ENCODE results near the gene CORT.
"Not testable (repeated sequence)": the region's sequence is repeated elsewhere in the genome, so short reads cannot be mapped to it uniquely, and the experiment has no call there.

Gene CORT

DNA sequence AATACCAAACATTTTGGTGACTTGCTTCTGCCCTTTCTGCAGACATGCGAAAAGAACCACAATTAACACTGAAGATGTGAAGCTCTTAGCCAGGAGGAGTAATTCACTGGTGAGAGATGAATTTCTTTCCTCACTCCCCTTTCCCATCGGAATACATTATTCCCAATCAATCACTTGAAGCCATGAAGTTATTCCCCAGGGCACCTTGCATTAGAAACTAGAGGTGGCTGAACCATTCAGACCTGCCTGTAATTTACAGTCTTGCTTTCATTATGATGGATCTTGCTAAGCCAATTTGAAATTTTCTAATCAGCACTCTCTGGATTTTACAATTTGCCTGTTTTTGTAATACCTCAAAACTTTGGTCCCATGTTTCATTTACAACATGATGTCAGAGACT is 9.5 kb upstream of the CORT start:
- DNase-seq = no peak

DNA sequence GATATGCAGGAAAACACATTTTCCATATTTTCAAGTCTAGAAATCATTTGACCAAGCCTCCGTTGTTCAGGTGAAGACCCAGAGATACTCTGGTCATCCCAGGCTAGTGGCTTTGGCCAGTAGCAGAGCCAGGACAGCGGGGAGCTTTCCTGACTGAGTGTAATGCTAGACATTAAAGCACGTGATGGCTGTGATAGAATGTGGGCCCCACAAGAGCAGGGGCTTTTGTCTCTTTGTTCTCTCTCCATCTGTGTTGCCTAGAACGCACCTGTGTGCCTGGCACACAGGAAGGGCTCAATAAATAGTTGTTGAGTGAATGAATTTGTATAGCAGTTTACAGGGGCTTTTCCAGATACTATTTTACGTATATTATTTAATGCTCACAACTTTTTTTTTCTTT is 9.0 kb upstream of the CORT start:
- DNase-seq = no peak

DNA sequence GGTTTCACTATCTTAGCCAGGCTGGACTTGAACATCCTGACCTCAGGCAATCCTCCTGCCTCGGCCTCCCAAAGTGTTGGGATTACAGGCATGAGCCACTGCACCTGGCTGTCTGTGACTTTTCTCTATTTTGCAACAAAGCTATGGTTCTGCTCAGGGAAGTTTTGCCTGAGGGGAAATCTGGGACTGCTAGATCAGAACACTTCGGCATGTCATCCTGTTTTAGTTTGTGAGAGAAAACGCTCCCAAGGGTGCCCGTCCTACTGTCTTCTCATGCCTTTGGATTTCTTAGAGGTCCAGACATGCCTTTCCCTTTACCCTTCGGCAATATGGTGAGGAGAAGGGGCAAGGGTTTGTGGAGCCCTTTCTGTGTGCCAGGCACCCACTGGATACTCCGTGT is 5.6 kb upstream of the CORT start:
- DNase-seq = no peak

DNA sequence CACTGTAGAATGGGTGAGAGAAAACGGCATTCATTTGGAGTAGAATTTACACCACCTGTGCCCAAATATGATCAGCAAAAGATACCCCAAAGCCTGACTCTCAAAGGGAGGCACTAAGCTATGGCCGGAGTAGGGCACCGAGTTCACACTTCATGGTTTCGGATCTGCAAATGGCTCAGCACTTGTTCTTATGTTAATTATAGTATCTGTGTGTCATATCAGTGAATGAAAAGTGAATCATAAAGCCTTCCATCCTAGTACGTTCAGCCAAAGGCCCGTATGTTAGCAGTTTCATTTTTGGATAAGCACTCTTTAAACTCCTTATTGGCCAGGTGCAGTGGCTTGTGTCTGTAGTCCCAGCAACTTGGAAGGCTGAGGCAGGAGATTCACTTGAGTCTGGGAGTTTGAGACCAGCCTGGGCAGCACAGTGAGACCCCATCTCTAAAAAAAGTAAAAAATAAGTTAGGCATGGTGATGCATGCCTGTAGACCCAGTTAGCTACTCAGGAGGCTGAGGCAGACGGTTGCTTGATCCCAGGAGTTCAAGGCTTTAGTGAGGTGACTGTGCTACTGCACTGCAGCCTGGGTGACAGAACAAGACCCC is 4.9 kb upstream of the CORT start:
- DNase-seq = no peak

DNA sequence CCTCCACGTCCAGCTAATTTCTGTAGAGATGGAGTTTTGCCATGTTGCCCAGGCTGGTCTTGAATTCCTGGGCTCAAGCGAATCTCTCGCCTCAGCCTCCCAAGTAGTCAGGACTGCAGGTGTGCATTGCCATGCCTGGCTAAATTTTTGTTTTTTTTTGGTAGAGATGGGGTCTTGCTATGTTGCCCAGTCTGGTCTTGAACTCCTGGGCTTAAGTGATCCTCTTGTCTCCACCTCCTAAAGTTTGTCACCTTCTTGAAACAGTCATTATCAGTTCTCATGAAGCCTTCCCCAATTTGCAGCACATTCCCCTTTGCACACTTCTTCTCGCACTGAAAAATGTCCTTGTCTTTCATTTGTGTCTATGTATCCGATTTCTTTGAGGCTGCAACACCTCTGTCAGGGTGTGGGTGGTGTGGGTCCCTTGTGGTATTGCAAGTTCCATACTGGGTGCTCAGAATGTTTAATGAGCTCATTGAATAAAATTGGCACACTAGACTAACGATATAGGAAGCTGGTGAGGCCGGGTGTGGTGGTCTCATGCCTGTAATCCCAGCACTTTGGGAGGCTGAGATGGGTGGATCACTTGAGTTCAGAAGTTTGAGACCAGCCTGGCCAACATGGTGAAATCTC is 2.9 kb upstream of the CORT start:
- no peak for DNase-seq

DNA sequence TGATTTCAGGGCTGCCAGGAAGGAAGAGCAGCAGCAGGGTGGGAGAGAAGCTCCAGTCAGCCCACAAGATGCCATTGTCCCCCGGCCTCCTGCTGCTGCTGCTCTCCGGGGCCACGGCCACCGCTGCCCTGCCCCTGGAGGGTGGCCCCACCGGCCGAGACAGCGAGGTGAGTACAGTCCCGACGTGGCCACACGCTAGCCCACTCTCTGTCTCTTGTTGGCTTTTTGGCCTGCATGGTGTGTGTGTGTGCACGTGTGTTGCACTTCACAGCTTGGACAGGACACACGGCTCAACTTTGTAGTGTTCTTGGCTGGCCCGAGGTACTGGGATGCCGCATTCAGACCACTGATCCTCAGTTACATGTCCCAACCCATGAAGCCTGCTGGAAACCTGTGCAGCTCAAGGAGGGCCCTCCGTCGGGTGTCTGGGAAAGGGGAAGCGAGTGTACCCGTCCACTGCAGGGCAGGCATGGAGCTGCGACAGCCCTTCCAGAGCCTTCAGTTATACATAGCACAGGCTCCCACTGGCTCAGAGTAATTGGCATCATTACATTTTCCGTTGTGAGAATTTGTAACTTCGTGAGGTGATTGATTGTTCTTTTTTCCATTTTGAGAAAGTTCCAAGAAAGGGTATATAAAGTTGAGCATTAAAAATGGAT is 454 bp downstream of the CORT start:
- DNase-seq = no peak

DNA sequence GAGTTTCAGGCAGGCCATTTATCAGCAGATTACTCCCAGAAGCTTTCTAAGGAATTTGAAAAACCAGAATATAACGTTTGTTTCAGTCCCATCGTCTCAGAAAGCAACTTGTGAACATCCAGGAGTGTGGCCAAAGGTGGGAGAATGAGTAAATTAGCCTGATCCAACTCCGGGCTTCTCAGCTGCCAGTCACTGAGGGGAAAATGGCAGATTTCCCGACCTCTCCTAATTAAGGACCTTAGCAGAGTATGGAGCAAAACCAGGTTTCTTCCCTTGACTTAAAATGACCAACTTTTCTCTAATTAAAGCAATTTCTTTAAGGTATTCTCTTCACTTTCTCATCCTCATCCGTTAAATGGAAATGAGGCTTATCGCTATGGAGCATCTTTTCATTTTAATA is 1.0 kb downstream of the CORT start:
- DNase-seq = no peak

DNA sequence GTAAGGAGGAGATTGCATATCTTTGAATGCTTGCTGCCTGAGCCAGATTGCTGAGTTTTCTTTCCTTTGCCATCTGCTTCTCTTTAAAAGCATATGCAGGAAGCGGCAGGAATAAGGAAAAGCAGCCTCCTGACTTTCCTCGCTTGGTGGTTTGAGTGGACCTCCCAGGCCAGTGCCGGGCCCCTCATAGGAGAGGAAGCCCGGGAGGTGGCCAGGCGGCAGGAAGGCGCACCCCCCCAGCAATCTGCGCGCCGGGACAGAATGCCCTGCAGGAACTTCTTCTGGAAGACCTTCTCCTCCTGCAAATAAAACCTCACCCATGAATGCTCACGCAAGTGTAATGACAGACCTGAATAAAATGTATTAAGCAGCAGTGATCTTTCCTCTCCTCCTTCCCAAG is 1.5 kb downstream of the CORT start:
- no peak for DNase-seq

DNA sequence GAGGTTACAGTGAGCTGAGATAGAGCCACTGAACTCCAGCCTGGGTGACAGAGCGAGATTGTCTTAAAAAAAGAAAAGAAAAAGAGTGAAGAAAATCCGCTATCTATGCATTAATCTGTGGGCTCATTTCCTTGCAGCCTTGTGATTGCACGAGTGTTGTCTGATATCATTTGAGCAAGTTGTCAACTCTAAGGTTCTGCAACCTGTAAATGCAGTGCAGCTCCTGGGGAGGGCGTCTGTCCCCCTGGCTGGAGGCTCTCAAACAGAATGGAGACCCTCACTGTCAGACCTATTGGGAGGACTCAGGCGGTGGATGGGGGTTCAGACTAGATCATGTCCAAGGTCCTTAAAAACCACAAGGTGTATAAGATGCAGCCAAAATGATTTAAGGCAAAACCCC is 6.2 kb downstream of the CORT start:
- DNase-seq = no peak

DNA sequence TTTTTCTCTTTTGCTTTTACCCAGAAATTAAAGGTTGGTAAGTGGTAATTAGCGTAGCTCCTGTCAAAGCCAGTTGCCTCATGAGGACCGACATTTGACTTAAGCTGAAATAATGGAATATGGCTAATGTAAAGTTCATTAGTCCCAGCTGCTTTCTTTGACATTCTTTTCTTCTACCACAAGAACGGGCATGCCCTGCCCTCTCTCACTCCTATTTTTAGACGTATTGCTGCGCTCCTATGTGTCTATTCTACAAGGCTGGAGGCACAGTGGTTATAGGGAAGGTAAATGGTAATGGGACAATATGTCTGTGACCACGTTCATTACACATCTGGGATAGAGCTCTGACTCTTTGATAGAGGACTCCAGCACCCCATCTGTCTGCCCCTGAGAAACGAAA is 6.8 kb downstream of the CORT start:
- DNase-seq = no peak

DNA sequence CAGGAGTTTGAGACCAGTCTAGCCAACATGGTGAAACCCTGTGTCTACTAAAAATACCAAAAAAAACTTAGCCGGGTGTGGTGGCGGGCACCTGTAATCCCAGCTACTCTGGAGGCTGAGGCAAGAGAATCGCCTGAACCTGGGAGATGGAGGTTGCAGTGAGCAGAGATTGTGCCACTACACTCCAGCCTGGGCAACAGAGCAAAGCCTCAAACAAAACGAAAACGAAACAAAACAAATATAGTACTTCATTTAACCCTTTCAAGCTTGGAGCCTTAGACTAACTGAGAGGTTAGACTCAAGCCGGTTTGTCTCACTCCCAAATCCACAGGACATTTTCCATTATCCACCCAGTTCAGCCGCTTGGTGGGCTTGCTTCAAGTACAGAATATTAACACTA is 7.6 kb downstream of the CORT start:
- not testable (repeated sequence) for DNase-seq

DNA sequence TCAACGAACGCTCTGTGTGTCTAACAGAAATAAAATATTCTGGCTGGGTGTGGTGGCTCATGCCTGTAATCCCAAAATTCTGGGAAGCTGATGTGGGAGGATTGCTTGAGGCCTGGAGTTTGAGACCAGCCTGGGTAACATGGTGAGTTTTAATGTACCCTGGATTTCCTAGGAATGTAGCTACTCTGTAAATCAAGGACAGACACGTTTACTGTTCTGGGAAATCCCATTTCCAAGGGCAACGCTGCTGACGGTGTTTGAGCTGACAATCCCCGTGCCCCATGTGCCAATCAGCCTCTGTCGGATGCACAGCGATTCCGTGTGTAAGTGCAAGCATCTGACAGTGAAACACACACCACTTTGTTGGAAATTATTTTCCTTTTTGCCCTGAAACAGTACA is 8.0 kb downstream of the CORT start:
- no peak for DNase-seq

DNA sequence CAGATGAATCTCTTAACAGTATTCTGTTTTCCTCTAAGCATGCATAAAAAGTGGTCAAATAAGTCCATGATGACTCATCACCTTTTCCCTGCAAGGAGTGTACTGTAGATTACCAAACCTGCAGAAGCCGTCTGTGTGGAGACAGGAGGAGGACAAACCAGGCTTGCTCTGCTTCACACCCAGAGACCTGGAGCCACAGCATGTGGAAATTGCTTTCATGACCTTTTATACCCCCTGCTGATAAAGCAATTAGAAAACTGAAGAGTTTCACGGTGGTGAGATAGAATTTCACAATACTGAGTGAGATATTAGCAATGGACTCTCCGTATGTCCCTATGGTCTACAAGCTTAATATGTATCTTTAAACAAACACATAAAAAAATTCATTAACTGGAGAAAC is 9.4 kb downstream of the CORT start:
- DNase-seq = no peak

DNA sequence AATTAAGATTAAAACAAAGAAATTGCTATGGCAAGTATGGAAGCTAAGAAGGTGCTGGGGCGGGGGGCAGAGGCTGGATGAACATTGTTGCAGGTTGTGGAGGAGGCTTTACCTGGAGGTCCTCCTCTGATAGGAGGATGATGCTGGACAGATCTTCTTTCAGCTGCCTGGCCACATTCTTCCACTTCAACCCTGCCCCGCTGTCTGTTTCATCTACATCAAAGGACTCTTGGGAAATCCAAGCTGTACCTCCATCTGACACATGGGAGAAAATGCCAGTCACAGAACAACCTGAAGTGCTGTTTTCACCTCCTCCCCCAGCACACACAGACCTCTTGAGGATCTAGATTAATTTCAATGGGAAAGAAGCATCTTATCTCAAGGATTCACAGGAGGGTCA is 17.2 kb downstream of the CORT start:
- no peak for DNase-seq

DNA sequence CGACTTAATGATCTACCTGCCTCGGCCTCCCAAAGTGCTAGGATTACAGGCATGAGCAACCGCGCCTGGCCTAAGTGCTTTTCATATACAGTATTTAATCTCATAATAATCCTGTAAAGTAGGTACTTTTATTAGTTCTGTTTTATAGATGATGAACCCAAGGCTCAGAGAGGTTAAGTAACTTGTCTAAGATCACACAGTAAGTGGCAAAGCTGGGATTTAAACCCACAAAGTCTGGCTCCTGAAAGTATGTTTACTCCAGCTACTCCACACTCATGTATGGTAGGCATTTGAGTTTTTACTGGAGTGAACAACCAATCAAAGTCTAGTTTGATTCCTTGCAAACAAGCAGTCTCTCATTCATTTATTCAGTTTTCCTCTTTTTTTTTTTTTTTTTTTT is 20.2 kb downstream of the CORT start:
- DNase-seq = no peak

DNA sequence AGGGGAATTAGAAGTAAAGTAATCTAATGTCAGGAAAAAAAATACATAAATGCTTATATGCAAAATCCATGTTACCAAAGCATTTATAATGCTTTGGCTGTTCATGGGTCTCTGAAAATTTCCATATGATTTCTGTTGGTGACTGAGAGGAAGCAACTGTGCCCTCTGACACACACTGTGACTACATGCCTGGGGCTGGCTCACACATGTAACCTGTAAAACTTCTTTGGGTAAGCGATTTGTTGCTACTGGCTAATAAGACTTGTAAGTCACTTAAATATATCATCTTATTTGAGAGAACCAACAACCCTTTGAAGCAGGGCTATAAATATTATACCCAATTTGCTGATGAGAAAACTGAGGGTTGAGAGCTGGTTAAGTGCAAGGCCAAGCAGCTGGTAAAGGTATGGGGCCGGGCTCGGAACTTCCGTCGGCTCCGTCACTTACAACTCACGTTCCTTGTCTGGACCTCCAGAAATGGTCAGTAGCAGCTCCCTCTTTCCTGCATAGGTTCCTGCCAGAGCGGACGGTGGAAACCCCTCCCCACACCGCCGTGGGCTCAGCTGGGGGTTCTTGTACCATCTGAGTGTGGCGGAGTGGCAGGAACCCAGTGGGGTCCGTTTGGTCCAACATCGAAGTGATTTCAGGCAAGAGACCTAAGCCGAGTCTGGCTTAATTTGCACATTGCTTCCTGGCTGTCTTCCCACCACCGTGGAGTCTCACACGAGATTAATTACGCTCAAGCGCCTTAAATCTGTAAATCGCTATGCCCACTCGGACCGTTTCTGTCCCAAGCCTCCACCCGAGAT is 21.8 kb downstream of the CORT start:
- peak; percentile 59 for DNase-seq

DNA sequence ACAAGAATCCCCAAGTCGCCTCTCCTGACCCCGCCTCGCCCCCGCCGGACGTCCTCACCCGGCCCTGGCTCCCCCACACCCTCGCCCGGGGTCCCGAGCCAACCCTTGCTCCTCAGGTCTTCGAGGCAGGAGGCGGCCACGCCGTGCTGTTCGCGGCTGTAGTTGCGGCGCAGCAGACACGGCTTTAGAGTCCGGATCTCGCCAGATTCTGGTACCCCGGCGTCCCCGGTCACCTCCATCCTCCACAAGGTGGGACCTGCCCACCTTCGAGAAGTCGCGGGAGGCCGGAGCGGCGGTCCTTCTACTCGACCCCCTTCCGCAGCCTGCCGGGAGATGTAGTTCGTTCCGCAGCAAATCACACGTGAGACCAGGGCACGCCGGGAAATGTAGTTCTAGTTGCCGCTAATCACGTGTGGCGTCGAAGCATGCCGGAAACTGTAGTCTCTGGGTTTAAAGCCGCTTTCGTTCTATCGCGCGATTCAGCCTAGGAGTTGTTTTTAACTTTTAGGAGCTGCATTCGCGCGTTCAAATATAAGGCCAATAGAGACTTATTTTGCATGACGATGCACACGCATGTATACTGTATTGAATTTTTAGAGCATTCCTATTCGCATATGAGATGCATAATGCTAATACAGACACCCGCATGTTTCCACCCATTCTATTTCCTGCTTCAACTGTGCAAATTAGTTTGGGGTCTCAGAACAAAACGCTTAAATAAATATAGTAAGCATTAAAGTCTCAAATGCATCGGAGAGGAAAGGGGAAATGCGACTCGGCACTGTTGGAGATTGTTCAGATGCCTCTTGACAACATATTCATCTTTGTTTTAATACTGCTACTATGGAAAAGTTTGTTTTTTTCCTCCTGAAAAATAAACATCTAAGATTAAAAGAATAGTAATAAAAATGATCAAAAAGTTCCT is 22.7 kb downstream of the CORT start, which contains the start of gene DFFA:
TSS of gene DFFA (minus strand) at position 310 of the 925 bp plus-strand sequence. CDS start at position 239, 71 bp downstream.
- peak; percentile 92 for DNase-seq

DNA sequence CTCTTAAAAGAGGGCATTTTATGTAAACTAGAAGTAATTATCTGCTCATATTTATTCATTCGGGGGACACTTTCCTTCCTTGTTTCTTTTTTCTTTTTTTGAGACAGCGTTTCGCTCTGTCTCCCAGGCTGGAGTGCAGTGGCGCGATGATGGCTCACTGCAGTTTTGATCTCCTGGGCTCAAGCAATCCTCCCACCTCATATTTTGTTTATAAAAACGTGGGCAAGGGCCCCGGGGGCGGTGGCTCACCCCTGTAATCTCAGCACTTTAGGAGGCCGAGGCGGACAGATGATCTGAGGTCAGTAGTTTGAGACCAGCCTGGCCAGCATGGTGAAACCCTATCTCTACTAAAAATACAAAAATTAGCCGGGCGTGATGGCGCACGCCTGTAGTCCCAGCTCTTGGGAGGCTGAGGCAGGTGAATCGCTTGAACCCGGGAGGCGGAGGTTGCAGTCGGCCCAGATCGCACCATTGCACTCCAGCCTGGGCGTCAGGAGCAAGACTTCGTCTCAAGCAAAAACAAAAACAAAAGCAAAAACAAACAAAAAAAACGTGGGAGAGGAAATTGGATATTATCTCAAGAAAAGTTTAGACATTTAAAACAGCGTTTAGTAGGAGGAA is 23.4 kb downstream of the CORT start:
- DNase-seq = no peak

DNA sequence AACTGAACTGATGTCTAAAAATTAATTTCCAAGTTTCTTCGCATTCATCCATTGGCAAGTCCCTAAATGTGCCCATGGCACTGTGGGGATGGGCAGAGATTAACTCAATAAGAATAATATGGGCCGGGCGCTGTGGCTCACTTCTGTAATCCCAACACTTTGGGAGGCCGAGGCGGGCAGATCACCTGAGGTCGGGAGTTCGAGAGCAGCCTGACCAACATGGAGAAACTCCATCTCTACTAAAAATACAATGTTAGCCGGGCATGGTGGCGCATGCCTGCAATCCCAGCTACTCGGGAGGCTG is 24.4 kb downstream of the CORT start:
- not testable (repeated sequence) for DNase-seq

DNA sequence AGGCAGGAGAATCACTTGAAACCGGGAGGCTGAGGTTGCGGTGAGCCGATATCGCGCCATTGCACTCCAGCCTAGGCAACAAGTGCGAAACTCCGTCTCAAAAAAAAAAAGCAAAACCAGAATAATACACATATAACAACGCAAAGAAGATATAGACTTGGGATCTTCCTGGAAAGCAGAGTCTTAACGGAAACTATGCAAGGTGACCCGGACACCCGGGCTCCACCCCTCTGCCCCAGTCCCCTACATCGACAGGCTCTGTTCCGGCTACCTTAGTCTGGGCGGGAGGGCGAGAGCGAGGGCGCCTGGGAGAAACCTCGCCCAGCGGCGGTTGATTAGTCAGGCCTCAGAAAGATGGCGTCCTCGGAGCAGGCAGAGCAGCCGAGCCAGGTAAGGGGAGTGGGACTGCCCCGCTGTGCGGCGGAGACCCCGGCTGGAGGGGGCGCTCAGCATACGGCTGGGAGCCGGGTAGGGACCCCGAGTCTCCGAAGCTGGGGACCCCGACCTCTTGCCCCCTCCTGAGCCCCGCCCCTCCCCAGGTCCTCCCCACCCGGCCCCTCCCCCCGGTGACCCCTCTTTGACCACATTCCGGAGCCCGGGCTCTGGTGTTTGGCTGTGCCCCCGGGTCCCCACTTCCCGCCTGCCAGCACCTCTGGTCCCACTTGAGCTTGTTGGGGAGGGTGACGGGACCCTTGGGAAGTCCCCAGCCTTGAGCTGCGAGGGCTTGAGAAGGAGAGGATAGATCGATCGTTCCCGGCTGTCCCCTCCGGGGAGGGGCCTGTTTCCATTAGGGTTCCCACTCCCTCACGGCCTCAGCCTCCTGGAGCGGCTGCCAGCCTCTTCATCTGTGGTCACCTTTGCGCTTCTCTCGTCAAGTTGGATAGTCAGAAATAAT is 25.0 kb downstream of the CORT start, which contains the start of gene PEX14:
TSS of gene PEX14 (plus strand) at position 338 of the 895 bp plus-strand sequence. CDS start at position 355, 17 bp downstream.
- DNase-seq = peak; percentile 92

DNA sequence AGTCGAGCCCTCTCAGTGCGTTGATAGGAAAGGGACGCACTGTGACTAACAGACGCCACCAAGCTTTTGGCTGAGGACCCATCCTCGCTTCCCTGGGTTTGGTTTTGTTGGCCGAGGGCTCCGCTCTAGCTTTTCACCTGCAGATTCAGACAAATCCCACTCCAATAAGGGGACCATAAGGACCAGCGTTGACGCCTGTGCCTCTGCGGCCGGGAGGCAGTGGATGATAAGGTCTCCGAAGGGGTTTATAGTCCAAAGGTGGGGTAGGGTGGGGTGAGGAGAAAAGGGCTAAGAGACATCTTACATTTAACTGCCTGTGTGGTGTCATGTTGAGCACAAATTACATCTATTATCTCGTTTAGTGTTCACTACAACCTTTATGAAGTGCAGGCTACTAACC is 25.7 kb downstream of the CORT start:
- no peak for DNase-seq
